GM12892 (cell line): ENCODE data around the gene STOX2.

Experiments used
- DNase-seq: peaks from one replicate; pipeline ENCODE4 v3.0.0; 2011; ENCODE audit not compliant: insufficient read length
- FAIRE-seq: peaks from 2 replicates; lab custom pipeline; 2011; peaks lifted over from hg19 to GRCh38; lab: Jason Lieb, UNC
- POLR2A ChIP-seq: IDR thresholded peaks from 2 replicates; pipeline ENCODE4 v1.6.1; 2011; ENCODE audit warnings: low read depth, low read length, control low read depth
- POLR2AphosphoS5 ChIP-seq: IDR thresholded peaks from 2 replicates; pipeline ENCODE4 v1.6.1; 2011; ENCODE audit warnings: low read depth, low read length, control low read depth
- TAF1 ChIP-seq: IDR thresholded peaks from 2 replicates; pipeline ENCODE4 v1.6.1; 2011; ENCODE audit warnings: low read depth, mild to moderate bottlenecking, control low read depth, low read length, borderline replicate concordance

STOX2 gene

GRCh38 chr4:183993676-183994075 is 88.6 kb downstream of the STOX2 start:
- no peak for DNase-seq
- TF ChIP-seq TAF1 (no peak), POLR2A (no peak), POLR2AphosphoS5 (no peak)
- FAIRE-seq = no peak

- DNase-seq (no peak), FAIRE-seq (no peak)
- no peak for TF ChIP-seq POLR2AphosphoS5
- no peak for TF ChIP-seq POLR2A
- TF ChIP-seq TAF1 = no peak
Observed at GRCh38 chr4:183995570-183995969, 90.5 kb downstream of the STOX2 start.

- TF ChIP-seq TAF1 (no peak), POLR2A (no peak), POLR2AphosphoS5 (no peak)
- FAIRE-seq (no peak), DNase-seq (no peak)
Observed at GRCh38 chr4:183996868-183997267, 91.8 kb downstream of the STOX2 start.

DNA sequence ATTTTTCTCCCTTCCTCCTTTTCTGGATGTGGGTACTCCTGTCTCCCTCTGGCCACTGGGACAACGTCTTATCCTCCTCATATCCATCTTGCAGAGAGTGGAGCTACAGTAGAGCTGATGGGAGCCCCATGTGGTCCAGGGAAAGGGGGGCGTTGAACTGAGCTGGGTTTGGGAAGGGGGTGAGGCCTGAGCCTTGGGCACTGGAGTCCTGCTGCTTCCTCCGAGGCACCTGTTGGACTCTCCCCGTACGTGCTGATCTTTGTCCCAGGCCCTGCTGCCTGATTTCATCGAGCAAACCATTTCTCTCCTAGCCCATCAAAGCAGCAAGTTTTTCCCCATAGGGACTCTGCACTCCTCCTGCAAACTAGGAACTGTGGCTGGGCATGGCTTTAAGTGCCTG is 94.3 kb downstream of the STOX2 start:
- TF ChIP-seq POLR2AphosphoS5 = no peak
- TF ChIP-seq TAF1 = no peak
- TF ChIP-seq POLR2A = no peak
- DNase-seq (no peak), FAIRE-seq (no peak)

DNA sequence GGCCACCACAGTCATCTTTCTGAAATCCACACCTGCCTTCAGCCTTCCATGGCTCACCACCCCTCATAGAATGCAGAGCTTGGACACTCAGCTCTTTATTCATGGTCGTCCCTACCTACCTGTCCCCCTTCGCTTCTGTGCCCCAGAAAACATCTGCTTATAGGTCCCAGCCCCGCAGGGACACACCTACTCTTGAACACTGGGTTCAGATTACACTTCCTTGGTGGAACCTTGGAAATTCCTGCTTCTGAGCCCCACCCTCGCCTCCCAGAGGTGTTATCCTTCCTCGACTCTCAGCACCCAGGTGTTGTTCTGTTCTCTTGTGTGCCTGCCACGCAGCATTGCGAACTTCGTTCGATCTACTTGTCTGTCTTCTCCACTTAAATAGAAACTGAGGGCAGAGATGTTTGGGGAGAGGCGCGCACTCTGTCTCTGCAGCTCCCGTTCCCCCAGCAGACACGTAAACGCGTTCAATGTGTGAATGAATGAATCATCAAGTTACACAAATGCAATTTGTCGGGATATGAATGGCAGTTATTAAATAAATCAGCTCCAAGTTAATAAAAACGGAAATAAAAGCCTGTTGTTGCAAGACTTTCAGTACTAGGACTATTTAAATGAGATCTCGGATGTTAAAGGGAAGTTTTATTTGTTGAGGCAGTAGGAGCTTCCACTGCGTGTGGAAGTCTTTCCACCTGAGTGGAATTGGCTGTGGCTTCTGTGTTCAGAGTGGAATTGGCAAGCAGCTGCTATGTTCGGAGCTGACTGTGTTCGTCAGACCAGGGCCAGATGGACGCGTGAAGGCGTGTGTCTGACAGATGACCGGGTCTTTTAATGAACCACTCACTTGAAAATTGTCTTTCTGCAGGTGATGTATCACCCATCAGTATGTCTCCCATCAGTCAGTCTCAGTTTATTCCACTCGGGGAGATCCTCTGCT is 95.6 kb downstream of the STOX2 start:
- no peak for DNase-seq
- FAIRE-seq = no peak
- TF ChIP-seq POLR2AphosphoS5 = no peak
- no peak for TF ChIP-seq TAF1
- no peak for TF ChIP-seq POLR2A

- no peak for DNase-seq
- FAIRE-seq = no peak
- no peak for TF ChIP-seq POLR2A
- TF ChIP-seq TAF1 = no peak
- no peak for TF ChIP-seq POLR2AphosphoS5
Observed at GRCh38 chr4:184003433-184003832, 98.3 kb downstream of the STOX2 start.

DNA sequence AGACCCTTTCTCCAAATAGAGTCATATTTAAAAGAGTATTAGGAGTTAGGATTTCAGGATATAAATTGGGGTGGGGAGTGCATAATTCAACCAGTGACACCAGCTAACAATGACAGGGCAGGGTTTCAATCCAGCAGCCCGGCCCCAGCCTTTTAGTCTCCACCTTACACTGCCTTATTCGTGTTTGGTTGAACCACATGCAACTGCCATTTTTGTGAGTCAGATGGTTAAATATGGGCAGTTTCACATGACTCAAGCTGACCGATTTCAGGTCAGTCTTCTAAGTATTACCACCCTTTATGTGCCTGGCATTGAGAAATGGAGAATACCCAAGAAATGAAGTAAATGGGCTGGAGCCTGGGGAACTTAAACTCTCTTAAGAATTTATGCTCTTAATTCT is 102.8 kb downstream of the STOX2 start:
- FAIRE-seq = no peak
- no peak for DNase-seq
- TF ChIP-seq TAF1 = no peak
- TF ChIP-seq POLR2A = no peak
- TF ChIP-seq POLR2AphosphoS5 = no peak

DNA sequence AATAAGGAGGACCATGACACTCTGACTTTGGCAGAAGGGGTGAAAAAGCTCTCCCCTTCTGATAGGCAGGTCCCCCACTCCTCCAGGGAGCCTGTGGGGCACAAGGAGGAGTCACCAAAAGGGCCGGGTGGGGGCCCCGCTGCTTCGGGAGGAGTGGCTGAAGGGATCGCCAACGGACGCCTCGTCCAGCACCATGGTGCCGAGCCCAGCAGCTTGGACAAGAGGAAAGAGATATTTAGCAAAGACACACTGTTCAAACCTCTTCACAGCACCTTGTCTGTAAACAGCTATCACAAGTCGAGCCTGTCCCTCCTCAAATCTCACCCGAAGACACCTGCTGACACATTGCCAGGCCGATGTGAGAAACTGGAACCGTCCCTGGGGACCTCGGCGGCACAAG is 105.6 kb downstream of the STOX2 start:
- no peak for DNase-seq
- no peak for TF ChIP-seq POLR2A
- TF ChIP-seq TAF1 = no peak
- TF ChIP-seq POLR2AphosphoS5 = no peak
- no peak for FAIRE-seq

DNA sequence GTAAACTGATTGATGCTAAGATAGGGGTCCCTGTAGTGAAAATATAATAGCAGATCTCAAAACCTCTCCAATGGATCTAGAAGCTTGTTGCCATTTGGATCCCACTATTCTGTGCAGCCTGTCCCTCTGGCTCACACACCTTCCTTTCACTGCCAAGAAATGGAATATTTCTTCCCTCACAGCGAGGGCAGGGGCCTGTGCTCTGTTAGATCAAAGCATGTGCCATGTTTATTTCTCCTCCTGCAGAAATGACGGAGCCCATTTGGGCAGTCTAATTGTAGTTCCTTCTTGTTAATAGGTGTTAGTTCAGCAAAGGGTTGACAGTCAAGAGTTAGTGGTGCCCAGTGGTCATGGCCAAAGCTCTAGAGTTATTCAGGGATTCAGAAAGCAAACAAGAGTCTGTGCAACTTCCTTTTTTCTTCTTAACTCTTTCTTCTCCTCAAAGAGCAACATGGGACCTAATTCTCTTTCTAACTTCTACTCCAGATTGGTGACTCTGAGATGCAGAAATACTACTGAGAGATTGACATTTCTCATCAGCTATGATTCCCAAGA is 106.8 kb downstream of the STOX2 start:
- FAIRE-seq (no peak), DNase-seq (no peak)
- no peak for TF ChIP-seq TAF1
- TF ChIP-seq POLR2AphosphoS5 = no peak
- no peak for TF ChIP-seq POLR2A

- DNase-seq = no peak
- FAIRE-seq = no peak
- TF ChIP-seq TAF1 (no peak), POLR2A (no peak), POLR2AphosphoS5 (no peak)
Observed at GRCh38 chr4:184012937-184013336, 107.8 kb downstream of the STOX2 start.

- TF ChIP-seq POLR2AphosphoS5 (no peak), TAF1 (no peak), POLR2A (no peak)
- DNase-seq = no peak
- FAIRE-seq = no peak
Observed at GRCh38 chr4:184014301-184014700, 109.2 kb downstream of the STOX2 start.

DNA sequence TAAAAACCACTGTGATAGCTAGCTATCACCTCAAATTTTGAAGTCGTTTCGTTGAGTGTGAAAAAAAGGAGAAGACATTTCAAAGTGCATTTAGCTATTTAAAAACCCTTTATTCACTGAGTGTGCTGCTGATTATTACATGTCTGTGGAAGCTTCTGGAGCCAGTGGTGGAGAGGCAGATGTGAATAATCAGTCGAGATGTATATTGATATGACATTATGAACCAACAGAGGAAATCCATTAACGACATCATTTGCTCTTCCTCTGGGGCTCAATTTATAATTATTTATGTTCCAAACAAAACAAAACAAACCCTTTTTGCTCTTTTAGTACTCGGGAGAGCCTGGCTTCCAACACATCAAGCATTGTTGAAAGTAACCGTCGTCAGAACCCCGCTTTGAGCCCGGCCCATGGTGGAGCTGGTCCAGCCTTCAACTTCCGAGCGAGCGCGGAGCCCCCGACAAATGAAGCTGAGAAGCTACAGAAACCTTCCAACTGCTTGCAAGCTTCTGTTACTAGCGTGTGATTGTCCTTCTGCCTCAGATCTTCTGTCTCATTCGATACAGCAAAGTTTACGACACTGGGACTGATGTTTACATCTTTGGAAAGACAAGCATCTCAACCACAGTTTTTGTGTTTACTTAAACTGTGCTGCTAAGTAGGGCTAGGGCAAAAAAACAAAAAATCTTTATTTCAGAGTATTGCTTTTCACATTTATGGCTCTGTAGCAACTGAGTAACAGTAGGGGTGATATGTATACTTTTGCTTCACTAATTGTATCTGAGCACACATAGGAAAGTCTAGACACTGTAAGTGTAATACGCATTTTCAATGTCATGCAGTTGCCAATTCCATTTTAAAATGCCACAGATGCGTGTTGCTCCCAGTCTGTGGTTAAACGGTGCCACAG is 111.9 kb downstream of the STOX2 start:
- DNase-seq = no peak

More for the DNA sequence above, 111.9 kb downstream of the STOX2 start:
- TF ChIP-seq TAF1 (no peak), POLR2AphosphoS5 (no peak), POLR2A (no peak)
- no peak for FAIRE-seq
